OCI-LY7 (cell line): Measurements from ENCODE around the gene CAPN10. TPM values are rescaled to one million over a fixed set of nuclear protein-coding genes. Genes with fewer than 3 reads are reported as not detected.

Experiments
- BruUV-seq: library from RNA; stranded (reverse); fragments of 400-500 nt; replicated peaks from 2 replicates; lab custom pipeline; 2021; lab: Mats Ljungman, UMichigan
- CTCF ChIA-PET: fragments of 300-600 bp; sonication (Branson Sonifier 250); formaldehyde crosslinking; loops from one replicate; lab custom pipeline; 2022; ENCODE audit warnings: antibody characterized with exemption; ENCODE audit not compliant: unreplicated experiment; lab: Charles Lee
- POLR2A ChIA-PET: fragments of 300-600 bp; sonication (Branson Sonifier 250); formaldehyde crosslinking; loops from one replicate; lab custom pipeline; 2022; ENCODE audit warnings: antibody characterized with exemption; lab: Charles Lee
- DNase-seq: peaks from one replicate; pipeline ENCODE4 v3.0.0-alpha.2; 2015; ENCODE audit warnings: low spot score
- H2AFZ ChIP-seq: fragments of 200-600 bp; sonication (generic), shearing (Covaris generic); 2 replicates; pipeline ENCODE4 v1.6.1; 2014; ENCODE audit warnings: mild to moderate bottlenecking, antibody characterized with exemption, low read length, moderate library complexity
- H3K27ac ChIP-seq: fragments of 200-600 bp; sonication (generic); 2 replicates; pipeline ENCODE4 v1.5.1; 2014; ENCODE audit warnings: mixed run types, low read depth, mild to moderate bottlenecking, moderate library complexity, low read length, inconsistent platforms; ENCODE audit not compliant: poor library complexity, severe bottlenecking
- H3K36me3 ChIP-seq: fragments of 200-600 bp; sonication (generic); 2 replicates; pipeline ENCODE4 v1.6.1; 2014; ENCODE audit warnings: mild to moderate bottlenecking, antibody characterized with exemption, low read length, moderate library complexity, mixed read lengths; ENCODE audit not compliant: insufficient read depth
- H3K4me1 ChIP-seq: fragments of 200-600 bp; sonication (generic); 2 replicates; pipeline ENCODE4 v1.5.1; 2014; ENCODE audit warnings: mild to moderate bottlenecking, low read length; ENCODE audit not compliant: insufficient read depth, poor library complexity, severe bottlenecking
- H3K4me2 ChIP-seq: fragments of 200-600 bp; sonication (generic); 2 replicates; pipeline ENCODE4 v1.6.1; 2014; ENCODE audit warnings: mild to moderate bottlenecking, low read length
- H3K4me3 ChIP-seq: fragments of 200-600 bp; sonication (generic); 2 replicates; pipeline ENCODE4 v1.5.1; 2014; ENCODE audit warnings: mild to moderate bottlenecking, low read depth, low read length; ENCODE audit not compliant: poor library complexity, severe bottlenecking
- H3K79me2 ChIP-seq: fragments of 200-600 bp; sonication (generic); 2 replicates; pipeline ENCODE4 v1.6.1; 2016; ENCODE audit warnings: low read depth, mild to moderate bottlenecking, low read length, moderate library complexity, mixed read lengths; ENCODE audit not compliant: insufficient read depth
- H3K9me2 ChIP-seq: fragments of 200-600 bp; sonication (generic); 2 replicates; pipeline ENCODE4 v1.6.1; 2016; ENCODE audit warnings: mild to moderate bottlenecking, low read length, mixed read lengths; ENCODE audit not compliant: insufficient read depth
- H3K9me3 ChIP-seq: fragments of 200-600 bp; sonication (generic); 2 replicates; pipeline ENCODE4 v1.6.1; 2014; ENCODE audit warnings: mild to moderate bottlenecking, mixed run types, low read length, mixed read lengths
- H4K20me1 ChIP-seq: fragments of 200-600 bp; sonication (generic); 2 replicates; pipeline ENCODE4 v1.6.1; 2014; ENCODE audit warnings: mild to moderate bottlenecking, antibody characterized with exemption, low read length, moderate library complexity, mixed read lengths; ENCODE audit not compliant: insufficient read depth
- EZH2phosphoT487 ChIP-seq: fragments of 200-600 bp; sonication (generic); IDR thresholded peaks from 2 replicates; pipeline ENCODE4 v1.6.1; 2018; ENCODE audit warnings: low read depth, borderline replicate concordance, mild to moderate bottlenecking, mixed run types, antibody characterized with exemption, low read length, moderate library complexity, mixed read lengths
- intact Hi-C: fragments of 100-400 bp; cut with micrococcal nuclease; formaldehyde crosslinking; loops from one replicate; pipeline ENCODE4 v1.10.0; 2022; ENCODE audit not compliant: unreplicated experiment
- total RNA-seq, 2 experiments: library from RNA; depleted of rRNA in 1 of 2; stranded (reverse); fragments of >200 nt in 1 of 2; shearing (Covaris generic) in 1 of 2; gene quantifications; 2 replicates each; pipeline ENCODE4 v1.2.3, GENCODE V29; 2014 to 2022
- TF ChIP-seq, protein P1 (sequence below): fragments of 200-600 bp; sonication (generic); conservative IDR thresholded peaks from 2 replicates; pipeline ENCODE4 v1.5.1; 2014; ENCODE audit warnings: mild to moderate bottlenecking, antibody characterized with exemption, low read length, moderate library complexity, mixed read lengths

The CAPN10 gene
- total RNA-seq, 2 experiments from 2014 or later: 70.6 to 78.1 TPM

DNA sequence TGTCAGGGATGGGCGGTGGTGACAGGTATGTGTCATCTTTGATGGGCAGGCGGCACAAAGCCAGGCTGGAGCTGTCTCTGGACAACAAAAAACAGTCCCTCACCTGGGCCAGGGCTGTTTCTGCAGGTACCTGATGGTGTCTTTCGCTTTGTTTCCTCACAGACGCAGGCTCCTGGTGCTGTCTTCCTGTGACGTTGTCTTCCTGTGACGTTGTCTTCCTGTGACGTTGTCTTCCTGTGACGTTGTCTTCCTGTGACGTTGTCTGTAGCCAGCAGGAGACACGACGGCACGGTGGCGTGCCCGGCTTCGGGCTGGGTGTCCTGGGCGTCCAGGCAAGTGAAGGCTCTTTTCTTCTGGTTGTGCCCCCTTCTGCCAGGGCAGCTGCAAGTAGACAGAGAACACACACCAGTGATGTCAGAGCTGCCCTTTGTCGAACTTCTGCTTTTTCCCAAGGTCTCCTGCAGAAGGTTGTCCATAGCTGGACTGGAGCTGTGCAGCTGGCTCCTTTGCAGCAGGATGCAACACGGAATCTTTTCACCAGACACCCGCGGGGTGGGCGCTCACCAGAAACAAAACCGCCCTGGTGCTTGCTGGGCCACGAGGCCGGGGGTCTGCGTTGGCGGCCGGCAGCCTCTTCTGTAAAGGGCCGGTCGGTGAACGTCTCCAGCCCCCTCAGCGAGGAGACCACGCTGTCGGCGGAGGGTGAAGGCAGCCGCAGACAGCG is 59.8 kb downstream of the CAPN10 start:
- BruUV-seq: no TSS peak
- TF ChIP-seq, protein P1, sequence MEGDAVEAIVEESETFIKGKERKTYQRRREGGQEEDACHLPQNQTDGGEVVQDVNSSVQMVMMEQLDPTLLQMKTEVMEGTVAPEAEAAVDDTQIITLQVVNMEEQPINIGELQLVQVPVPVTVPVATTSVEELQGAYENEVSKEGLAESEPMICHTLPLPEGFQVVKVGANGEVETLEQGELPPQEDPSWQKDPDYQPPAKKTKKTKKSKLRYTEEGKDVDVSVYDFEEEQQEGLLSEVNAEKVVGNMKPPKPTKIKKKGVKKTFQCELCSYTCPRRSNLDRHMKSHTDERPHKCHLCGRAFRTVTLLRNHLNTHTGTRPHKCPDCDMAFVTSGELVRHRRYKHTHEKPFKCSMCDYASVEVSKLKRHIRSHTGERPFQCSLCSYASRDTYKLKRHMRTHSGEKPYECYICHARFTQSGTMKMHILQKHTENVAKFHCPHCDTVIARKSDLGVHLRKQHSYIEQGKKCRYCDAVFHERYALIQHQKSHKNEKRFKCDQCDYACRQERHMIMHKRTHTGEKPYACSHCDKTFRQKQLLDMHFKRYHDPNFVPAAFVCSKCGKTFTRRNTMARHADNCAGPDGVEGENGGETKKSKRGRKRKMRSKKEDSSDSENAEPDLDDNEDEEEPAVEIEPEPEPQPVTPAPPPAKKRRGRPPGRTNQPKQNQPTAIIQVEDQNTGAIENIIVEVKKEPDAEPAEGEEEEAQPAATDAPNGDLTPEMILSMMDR: no peak
- TF ChIP-seq EZH2phosphoT487: no peak
- Histone ChIP-seq H3K9me2 (no peaks in the 10 kb centered on the region), H3K4me3 (no peak overlapping the region), H3K4me2 (no peak overlapping the region), H3K4me1 (no peaks in the 10 kb centered on the region), H4K20me1 (no peaks in the 10 kb centered on the region), H2AFZ (no peak overlapping the region), H3K36me3 (no peaks in the 10 kb centered on the region), H3K27ac (no peak overlapping the region), H3K79me2 (no peaks in the 10 kb centered on the region), H3K9me3 (no peaks in the 10 kb centered on the region)
- POLR2A ChIA-PET: no interaction called here
- DNase-seq: no peak
- intact Hi-C loops: no loop called here
- CTCF ChIA-PET: no interaction called here

DNA sequence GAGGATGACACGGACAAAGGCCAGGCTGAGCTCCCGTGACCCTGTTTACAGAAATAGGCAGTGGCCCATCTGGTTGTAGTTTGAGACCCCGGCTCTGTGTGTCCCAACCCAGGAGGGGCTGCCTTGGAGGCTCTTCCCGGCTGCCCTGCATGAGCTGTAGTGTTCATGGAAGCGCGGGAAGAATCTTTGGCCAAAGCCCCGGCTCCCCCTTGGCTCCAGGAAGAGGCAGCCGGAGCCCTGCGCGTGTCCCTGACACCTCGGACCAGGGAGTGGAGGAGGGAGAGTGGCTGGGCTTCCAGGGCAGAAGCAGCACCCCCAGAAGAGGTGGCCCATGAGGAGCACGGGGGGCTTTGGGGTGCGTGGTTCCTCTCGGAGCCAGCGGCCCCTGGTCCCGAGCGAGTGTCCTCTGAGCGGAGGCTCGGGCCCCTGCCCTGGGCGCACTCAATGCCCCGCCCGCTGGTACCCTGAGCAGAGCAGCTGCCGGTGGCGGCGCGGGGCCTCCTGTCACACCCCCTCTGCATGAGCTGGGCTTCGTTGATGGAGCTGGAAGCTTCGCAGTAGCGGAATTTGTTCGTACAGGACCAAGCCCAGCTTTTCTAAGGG is 60.5 kb downstream of the CAPN10 start:
- H3K36me3 ChIP-seq: no peaks in the 10 kb centered on the region
- DNase-seq: no peak
- BruUV-seq: no TSS peak
- H3K4me2 ChIP-seq: no peak overlapping the region
- ChIA-PET POLR2A (no interaction called here), CTCF (no interaction called here)
- no peaks in the 10 kb centered on the region for H3K4me1 ChIP-seq
- H3K79me2 ChIP-seq: no peaks in the 10 kb centered on the region
- H3K9me2 ChIP-seq: no peaks in the 10 kb centered on the region
- no peaks in the 10 kb centered on the region for H3K9me3 ChIP-seq
- no peak overlapping the region for H2AFZ ChIP-seq
- TF ChIP-seq, protein P1: no peak
- TF ChIP-seq EZH2phosphoT487: no peak
- H4K20me1 ChIP-seq: no peaks in the 10 kb centered on the region
- no peak overlapping the region for H3K27ac ChIP-seq
- intact Hi-C loops: no loop called here
- H3K4me3 ChIP-seq: no peak overlapping the region
